Small intestine (tissue), 7 donors: ENCODE measurements around the gene CPT2. TPM values are rescaled to one million over a fixed set of nuclear protein-coding genes. Genes with fewer than 3 reads are reported as not detected.
"Not testable (repeated sequence)": the region's sequence is repeated elsewhere in the genome, so short reads cannot be mapped to it uniquely, and the experiment has no call there.

Source experiments
- DNase-seq, 2 donors: peaks; one replicate each; pipeline versions ENCODE4 v3.0.0 to v3.0.0-alpha.2; 2013
- FAIRE-seq: peaks from 2 replicates; lab custom pipeline; 2012; peaks lifted over from hg19 to GRCh38; lab: Jason Lieb, UNC
- H3K27ac ChIP-seq, 3 donors: one replicate each; pipeline ENCODE4 v1.5.1; 2013; ENCODE audit warnings: low read length in 2 of 3, mild to moderate bottlenecking in 2 of 3, control low read depth in 1 of 3, inconsistent platforms in 1 of 3, low read depth in 1 of 3, moderate library complexity in 1 of 3
- H3K27me3 ChIP-seq, 3 donors: one replicate each; pipeline ENCODE4 v1.6.1; 2013; ENCODE audit warnings: low read length in 3 of 3, inconsistent platforms in 1 of 3; ENCODE audit not compliant: control insufficient read depth in 3 of 3, insufficient read depth in 3 of 3
- H3K36me3 ChIP-seq, 3 donors: one replicate each; pipeline ENCODE4 v1.6.1; 2013; ENCODE audit warnings: low read length in 3 of 3, inconsistent platforms in 1 of 3, low read depth in 1 of 3, mild to moderate bottlenecking in 1 of 3, moderate library complexity in 1 of 3; ENCODE audit not compliant: control insufficient read depth in 3 of 3, insufficient read depth in 2 of 3
- H3K4me1 ChIP-seq, 3 donors: one replicate each; pipeline ENCODE4 v1.6.1; 2013; ENCODE audit warnings: low read length in 2 of 3, inconsistent platforms in 1 of 3, low read depth in 1 of 3, mild to moderate bottlenecking in 1 of 3, moderate library complexity in 1 of 3; ENCODE audit not compliant: control insufficient read depth in 3 of 3, insufficient read depth in 2 of 3
- H3K4me3 ChIP-seq, 3 donors: one replicate each; pipeline ENCODE4 v1.5.1; 2013; ENCODE audit warnings: low read length in 3 of 3, control low read depth in 1 of 3, inconsistent platforms in 1 of 3, low read depth in 1 of 3, mild to moderate bottlenecking in 1 of 3, moderate library complexity in 1 of 3
- H3K9me3 ChIP-seq, 2 donors: one replicate each; pipeline ENCODE4 v1.6.1; 2013; ENCODE audit warnings: low read depth in 1 of 2, low read length in 1 of 2; ENCODE audit not compliant: control insufficient read depth in 2 of 2, insufficient read depth in 1 of 2
- whole genome bisulfite sequencing, 3 donors: extraction: QIAGEN DNeasy Blood & Tissue Kit; methylation state at CpG; one replicate each; pipeline ENCODE4 v1.1.7; 2013; 5-methylcytosine and 5-hydroxymethylcytosine counted together
- polyA plus RNA-seq, 4 donors: library from polyadenylated mRNA; stranded (reverse) in 3 of 4; unstranded in 1 of 4; fragments of 200-250 nt in 3 of 4; fragments of 120-200 nt in 1 of 4; gene quantifications; one replicate each; pipeline versions ENCODE4 v1.2.1 to v1.2.3, GENCODE V29; 2013
- donor health status: healthy with polysubstance abuse.
- donor health status: control.
- donor health status: control.
- donor health status: Bipolar disorder and iron deficiency.
- donor health status: healthy.

The CPT2 gene
- polyA plus RNA-seq, 4 donors: 28.1 to 37.4 (median 35.3) TPM

DNA sequence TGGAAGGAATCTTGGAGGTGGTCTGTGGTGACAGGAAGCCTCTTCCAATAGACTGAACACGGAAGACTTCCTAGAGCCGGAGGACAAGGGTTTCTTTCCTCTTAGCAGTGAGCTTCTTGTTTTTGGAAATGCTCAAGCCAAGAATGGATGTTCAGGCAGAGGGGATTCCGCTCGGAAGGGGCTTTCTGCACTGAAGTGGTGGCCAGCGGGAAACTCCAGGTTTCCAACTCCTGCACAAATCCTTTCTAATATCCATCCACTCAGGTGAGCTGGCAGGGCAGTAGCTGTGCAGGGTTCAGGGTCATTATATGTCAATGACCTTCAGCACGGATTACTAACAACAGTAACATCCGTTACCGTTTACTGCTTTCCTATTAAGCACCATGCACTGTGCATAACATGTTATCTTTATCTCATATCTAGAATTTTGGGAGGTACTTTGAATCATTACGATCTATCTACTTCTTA, 573 bp upstream of the CPT2 start:
- H3K27ac ChIP-seq: peak overlapping the region; percentile 22 to 100 (median 79)
- H3K36me3 ChIP-seq: peaks cover 0 to 6% (median 0%) of the 10 kb centered on the region in 3 donors
- DNase-seq (peak in 1 of 2 donors; percentile 43), FAIRE-seq (no peak)
- peaks cover 0 to 1% (median 0%) of the 10 kb centered on the region in 3 donors for H3K27me3 ChIP-seq
- no peaks in the 10 kb centered on the region for H3K9me3 ChIP-seq
- peaks cover 3 to 26% (median 10%) of the 10 kb centered on the region in 3 donors for H3K4me1 ChIP-seq
- WGBS, 3 donors: 26 to 36% (median 32%) methylated on average over 9 of the region's 9 CpGs
- peak overlapping the region in 2 of 3 donors; percentile 91 to 94 for H3K4me3 ChIP-seq

DNA sequence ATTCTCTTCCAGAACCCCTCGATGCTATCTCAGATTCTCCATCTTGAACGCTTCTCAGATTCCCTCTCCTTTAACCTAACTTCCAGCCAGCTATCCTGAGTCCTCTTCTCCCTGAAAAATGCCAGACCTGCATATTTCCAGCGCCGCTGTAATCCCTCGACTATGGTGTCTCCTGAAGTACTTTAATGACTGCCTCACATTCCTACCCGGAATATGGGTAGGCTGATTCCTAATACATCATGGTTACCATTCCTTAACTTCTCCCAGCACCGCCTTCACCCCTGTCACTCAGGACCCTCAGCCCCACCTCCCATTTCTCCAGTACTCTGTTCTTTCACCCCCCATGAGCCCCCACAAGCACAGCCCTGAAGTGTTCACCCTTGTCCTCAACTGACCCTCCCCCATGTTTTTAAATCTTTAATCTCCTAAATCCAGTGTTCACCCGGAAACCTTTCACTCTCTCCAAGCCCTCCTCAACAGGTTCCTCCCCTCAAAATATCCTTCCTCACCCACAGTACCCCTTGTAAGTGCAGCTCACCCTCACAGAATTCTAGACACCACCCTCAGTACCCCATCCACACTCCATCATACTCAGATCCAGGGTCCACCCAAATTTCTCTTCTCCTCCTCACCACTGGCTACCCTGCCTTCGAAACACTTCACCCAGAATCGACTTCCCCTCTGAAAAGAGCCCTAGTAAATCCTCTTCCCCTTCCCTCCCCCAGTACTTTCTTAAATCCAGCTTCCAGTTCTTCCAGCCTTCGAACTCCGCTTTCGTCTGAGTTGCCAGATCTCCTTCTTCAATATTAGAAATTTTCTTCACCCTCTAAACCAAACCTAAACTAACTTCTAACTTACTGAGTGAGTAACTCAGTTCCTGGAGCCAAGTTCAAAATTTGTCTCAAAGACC, 922 bp downstream of the CPT2 start:
- Histone ChIP-seq H3K4me1 (peaks cover 3 to 26% (median 10%) of the 10 kb centered on the region in 3 donors), H3K27me3 (no peaks in the 10 kb centered on the region), H3K36me3 (peaks cover 1 to 6% (median 5%) of the 10 kb centered on the region in 3 donors), H3K27ac (peak overlapping the region; percentile 79 to 100 (median 99)), H3K9me3 (no peaks in the 10 kb centered on the region), H3K4me3 (peak overlapping the region; percentile 91 to 94 (median 94))
- DNase-seq (peak in 1 of 2 donors; percentile 54), FAIRE-seq (no peak)
- WGBS, 3 donors: 27 to 32% (median 29%) methylated on average over 13 of the region's 13 CpGs

DNA sequence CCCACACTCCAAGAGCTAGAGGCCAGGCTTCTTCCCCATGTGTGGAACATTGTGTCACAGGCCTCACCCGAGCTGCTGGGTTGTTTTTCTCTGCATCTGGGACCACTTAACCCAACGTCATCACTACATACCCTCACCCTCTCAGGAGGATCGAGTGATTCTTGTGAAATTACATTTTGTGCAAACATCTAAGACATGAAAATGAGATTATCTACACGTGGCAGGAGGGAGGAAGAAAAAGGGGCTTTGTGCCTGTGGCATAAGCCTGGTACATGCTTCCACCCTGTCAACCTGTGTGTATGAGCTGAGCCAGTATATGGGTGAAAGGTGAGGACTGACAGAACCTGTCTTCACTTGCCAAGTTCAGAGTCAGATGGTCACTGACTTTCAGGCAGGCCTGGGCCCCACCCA, 1.6 kb downstream of the CPT2 start:
- peak overlapping the region in 1 of 3 donors; percentile 91 for H3K4me3 ChIP-seq
- no peaks in the 10 kb centered on the region for H3K27me3 ChIP-seq
- peak overlapping the region in 2 of 3 donors; percentile 42 to 79 for H3K27ac ChIP-seq
- H3K36me3 ChIP-seq: peaks cover 4 to 7% (median 6%) of the 10 kb centered on the region in 3 donors
- 18 to 45% (median 34%) methylated on average over 4 of the region's 4 CpGs for WGBS, 3 donors
- H3K9me3 ChIP-seq: no peaks in the 10 kb centered on the region
- DNase-seq (peak; percentile 59 to 74), FAIRE-seq (no peak)
- peaks cover 3 to 26% (median 10%) of the 10 kb centered on the region in 3 donors for H3K4me1 ChIP-seq

DNA sequence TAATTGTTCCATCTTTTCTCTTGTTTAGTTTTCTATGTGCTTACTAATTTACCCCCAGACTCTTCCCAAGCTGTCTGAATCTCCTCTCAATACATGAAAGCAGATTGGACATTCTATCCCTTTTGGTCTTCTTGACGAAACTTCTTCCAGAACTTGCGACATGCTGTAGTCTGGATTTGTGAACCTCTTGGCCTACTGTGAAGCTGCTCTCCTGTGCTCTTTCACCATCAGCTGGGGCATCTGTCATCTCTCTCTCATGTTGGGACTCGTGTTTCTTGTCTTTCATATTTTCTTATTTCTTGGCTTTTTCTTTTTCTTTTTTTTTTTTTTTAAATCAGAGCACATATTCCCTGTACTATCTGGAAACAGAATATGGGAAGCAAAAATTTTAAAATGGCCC, 6.8 kb downstream of the CPT2 start:
- H3K4me1 ChIP-seq: peaks cover 0 to 3% (median 0%) of the 10 kb centered on the region in 3 donors
- H3K27me3 ChIP-seq: no peaks in the 10 kb centered on the region
- peaks cover 11 to 27% (median 26%) of the 10 kb centered on the region in 3 donors for H3K36me3 ChIP-seq
- no peak overlapping the region for H3K4me3 ChIP-seq
- no peak overlapping the region for H3K27ac ChIP-seq
- DNase-seq: no peak
- WGBS, 3 donors: 92 to 96% (median 95%) methylated on average over 3 of the region's 3 CpGs
- FAIRE-seq: no peak
- peaks cover 0 to 26% of the 10 kb centered on the region in 2 donors for H3K9me3 ChIP-seq

DNA sequence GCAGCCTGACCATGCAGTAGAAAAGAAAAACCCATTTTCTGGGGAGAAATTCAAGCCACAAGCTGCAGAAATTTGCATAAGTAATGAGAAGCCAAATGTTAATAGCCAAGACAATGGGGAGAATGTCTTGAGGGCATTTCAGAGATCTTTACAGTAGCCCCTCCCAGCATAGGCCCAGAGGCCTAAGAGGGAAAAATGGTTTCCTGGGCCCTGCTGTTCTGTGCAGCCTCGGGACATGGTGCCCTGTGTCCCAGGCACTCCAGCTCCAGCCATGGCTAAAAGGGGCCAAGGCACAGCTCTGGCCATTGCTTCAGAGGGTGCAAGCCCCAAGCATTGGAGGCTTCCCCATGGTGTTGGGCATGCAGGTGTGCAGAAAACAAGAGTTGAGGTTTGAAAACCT, 8.9 kb downstream of the CPT2 start:
- peaks cover 15 to 42% (median 39%) of the 10 kb centered on the region in 3 donors for H3K36me3 ChIP-seq

DNA sequence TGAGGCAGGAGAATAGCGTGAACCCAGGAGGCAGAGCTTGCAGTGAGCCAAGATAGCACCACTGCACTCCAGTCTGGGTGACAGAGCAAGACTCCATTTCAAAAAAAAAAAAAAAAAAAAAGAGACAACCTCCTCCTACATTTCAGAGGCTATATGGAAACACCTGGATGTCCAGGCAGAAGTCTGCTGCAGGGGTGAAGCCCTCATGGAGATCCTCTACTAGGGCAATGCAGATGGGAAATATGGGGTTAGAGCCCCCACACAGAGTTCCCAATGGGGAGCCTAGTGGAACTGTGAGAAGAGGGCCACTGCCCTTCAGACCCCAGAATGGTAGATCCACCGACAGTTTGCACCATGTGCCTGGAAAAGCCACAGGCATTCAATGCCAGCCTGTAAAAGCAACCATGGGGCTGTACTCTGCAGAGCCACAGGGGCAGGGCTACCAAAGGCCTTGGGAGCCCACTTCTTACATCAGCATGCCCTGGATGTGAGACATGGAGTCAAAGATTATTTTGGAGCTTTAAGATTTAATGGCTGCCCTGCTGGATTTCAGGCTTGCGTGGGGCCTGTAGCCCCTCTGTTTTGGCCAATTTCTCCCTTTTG, 9.6 kb downstream of the CPT2 start:
- H3K27ac ChIP-seq, H3K4me1 ChIP-seq, DNase-seq, H3K4me3 ChIP-seq, FAIRE-seq, H3K27me3 ChIP-seq: not testable (repeated sequence)
- peaks cover 18 to 44% (median 39%) of the 10 kb centered on the region in 3 donors for H3K36me3 ChIP-seq
- 93 to 100% (median 99%) methylated on average over 3 of the region's 3 CpGs for WGBS, 3 donors
- H3K9me3 ChIP-seq: peaks cover 0 to 26% of the 10 kb centered on the region in 2 donors

More for the DNA sequence above, 8.9 kb downstream of the CPT2 start:
- peaks cover 0 to 26% of the 10 kb centered on the region in 2 donors for H3K9me3 ChIP-seq
- H3K27me3 ChIP-seq, DNase-seq, FAIRE-seq, H3K4me1 ChIP-seq, H3K27ac ChIP-seq, H3K4me3 ChIP-seq: not testable (repeated sequence)
- WGBS, 3 donors: 94 to 100% (median 98%) methylated on average over 1 of the region's 1 CpG

DNA sequence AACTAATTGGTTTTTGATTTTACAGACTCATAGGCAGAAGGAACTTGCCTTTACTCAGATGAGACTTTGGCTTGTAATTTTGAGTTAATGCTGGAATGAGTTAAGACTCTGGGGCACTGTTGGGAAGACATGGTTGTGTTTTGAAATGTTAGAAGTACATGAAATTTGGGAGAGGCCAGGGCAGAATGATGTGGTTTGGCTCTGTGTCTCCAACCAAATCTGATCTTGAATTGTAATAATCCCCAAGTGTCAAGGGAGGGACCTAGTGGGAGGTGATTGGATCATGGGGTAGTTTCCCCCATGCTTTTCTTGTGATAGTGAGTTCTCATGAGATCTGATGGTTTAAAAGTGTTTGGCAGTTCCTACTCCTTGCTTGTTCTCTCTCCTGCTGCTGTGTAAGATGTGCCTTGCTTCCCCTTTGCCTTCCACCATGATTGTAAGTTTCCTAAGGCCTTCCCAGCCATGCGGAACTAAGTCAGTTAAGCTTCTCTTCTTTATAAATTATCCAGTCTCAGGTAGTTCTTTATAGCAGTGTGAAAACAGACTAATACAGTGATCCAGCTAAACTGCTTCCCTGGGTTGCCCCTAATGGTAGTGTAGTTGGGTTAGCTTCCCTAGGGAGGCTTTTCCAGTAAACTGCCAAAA, 10.2 kb downstream of the CPT2 start:
- Histone ChIP-seq H3K9me3 (peaks cover 0 to 26% of the 10 kb centered on the region in 2 donors), H3K27me3 (no peaks in the 10 kb centered on the region), H3K36me3 (peaks cover 19 to 51% (median 41%) of the 10 kb centered on the region in 3 donors), H3K4me3 (no peak overlapping the region), H3K27ac (no peak overlapping the region), H3K4me1 (no peaks in the 10 kb centered on the region)
- FAIRE-seq (no peak), DNase-seq (no peak)
- WGBS, 3 donors: 95 to 100% (median 100%) methylated on average over 1 of the region's 1 CpG

DNA sequence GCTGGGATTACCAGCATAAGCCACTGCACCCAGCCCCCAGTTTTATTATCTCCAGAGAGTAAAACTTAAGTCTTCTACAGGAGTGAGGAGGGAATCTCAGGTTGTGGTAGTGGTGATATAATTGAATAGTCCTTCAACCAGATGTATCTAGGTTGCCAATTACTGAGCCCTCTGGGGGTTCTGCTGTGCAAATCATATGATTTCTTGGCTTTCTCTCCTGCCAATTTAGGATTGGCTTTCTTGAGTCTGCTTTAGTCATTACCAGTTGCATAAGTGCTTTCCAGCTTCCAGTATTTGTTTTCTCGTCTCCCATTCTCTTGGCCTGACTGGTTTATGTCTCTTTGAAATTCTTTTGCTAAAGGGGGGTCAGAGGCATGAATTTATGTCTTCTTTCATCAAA, 11.1 kb downstream of the CPT2 start:
- FAIRE-seq: no peak
- H3K9me3 ChIP-seq: peaks cover 0 to 26% of the 10 kb centered on the region in 2 donors
- WGBS, 3 donors: 82 to 100% (median 85%) methylated on average over 1 of the region's 1 CpG
- no peak overlapping the region for H3K27ac ChIP-seq
- H3K27me3 ChIP-seq: no peaks in the 10 kb centered on the region
- H3K4me1 ChIP-seq: no peaks in the 10 kb centered on the region
- H3K4me3 ChIP-seq: no peak overlapping the region
- DNase-seq: no peak
- H3K36me3 ChIP-seq: peaks cover 16 to 53% (median 41%) of the 10 kb centered on the region in 3 donors
